GM19324 (cell line): ENCODE measurements around the gene PMM1.
"Not testable (repeated sequence)": the region's sequence is repeated elsewhere in the genome, so short reads cannot be mapped to it uniquely, and the experiment has no call there.

Experiments used
- ATAC-seq: cut with Tn5 transposase; IDR thresholded peaks from one replicate; pipeline ENCODE4 v1.9.1; 2021; ENCODE audit warnings: mild to moderate bottlenecking, moderate library complexity; ENCODE audit not compliant: unreplicated experiment, low FRiP score

Gene PMM1

GRCh38 chr22:41589391-41590241 lies at the start of gene PMM1:
TSS of gene PMM1 (minus strand) at chr22:41589840. CDS start at chr22:41589805, 35 bp downstream.
- ATAC-seq, result peak; percentile 86

DNA sequence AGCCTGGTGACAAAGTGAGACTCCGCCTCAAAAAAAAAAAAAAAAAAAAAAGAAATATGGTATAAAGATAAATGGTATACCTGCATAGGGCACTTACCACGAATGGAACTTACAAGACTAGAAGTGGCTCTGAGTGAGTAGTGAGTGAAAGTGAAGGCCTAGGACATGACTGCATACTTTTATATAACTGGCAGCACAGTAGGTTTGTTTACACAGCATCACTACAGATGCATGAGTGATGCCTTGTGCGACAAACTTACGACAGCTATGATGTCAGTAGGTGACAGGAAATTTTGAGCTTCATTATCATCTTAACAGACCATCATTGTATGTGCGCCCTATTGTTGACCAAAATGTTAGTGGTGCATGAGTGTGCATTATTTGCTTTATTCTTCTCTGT lies 49.1 kb upstream of the PMM1 start:
- no peak for ATAC-seq

DNA sequence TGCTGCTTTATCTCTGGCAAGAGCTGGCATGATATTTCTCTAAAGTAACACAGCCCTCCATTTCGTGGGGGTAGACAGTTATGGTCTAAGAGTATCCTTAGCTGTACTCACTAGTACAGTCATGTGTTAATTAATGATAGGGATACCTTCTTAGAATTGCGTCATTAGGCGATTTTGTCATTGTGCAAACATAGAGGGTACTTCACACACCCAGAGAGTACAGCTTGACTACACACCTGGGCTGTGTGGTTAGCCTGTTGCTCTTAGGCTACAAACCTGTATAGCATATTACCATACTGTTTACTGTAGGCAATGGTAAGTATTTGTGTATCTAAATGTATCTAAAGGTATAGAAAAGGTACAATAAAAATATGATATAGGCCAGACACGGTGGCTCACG lies 48.5 kb upstream of the PMM1 start:
- ATAC-seq, result no peak

GRCh38 chr22:41637623-41638022 lies 48.0 kb upstream of the PMM1 start:
- not testable (repeated sequence) for ATAC-seq

DNA sequence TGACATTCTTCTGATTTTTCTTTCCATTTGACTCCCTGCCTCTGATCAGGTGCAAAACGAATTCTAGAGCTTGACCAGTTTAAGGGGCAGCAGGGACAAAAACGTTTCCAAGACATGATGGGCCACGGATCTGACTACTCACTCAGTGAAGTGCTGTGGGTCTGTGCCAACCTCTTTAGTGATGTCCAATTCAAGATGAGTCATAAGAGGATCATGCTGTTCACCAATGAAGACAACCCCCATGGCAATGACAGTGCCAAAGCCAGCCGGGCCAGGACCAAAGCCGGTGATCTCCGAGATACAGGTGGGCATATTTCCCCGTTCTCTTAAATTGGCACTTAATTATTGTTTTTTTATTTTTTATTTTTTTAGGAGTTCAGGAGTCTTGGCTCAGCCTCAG lies 46.8 kb upstream of the PMM1 start:
- ATAC-seq, result no peak

GRCh38 chr22:41634610-41635009 lies 45.0 kb upstream of the PMM1 start:
- ATAC-seq, result not testable (repeated sequence)

GRCh38 chr22:41631615-41632014 lies 42.0 kb upstream of the PMM1 start:
- ATAC-seq, result not testable (repeated sequence)

- not testable (repeated sequence) for ATAC-seq
Observed at GRCh38 chr22:41631115-41631514, 41.5 kb upstream of the PMM1 start.

DNA sequence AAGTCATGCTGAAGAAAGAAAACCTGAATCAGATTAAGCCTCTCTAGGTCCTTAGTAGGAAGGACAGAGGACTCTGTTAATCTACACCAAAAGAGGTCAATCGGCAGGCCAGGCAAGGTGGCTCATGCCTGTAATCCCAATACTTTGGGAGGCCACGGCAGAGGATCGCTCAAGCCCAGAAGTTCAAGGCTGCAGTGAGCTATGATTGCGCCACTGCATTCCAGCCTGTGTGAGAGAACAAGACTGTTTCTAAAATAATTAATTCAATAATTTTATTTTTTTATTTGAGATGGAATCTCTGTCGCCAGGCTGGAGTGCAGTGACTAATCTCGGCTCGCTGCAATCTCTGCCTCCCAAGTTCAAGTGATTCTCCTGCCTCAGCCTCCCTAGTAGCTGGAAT lies 35.9 kb upstream of the PMM1 start:
- ATAC-seq, result no peak

GRCh38 chr22:41621911-41622179 lies 32.2 kb upstream of the PMM1 start:
- ATAC-seq, result no peak

- peak; percentile 87 for ATAC-seq
Observed at GRCh38 chr22:41621099-41621910, 31.7 kb upstream of the PMM1 start, which contains the start of gene XRCC6. TSS of gene XRCC6 (plus strand) at chr22:41621295. CDS start at chr22:41622005, 710 bp downstream.

GRCh38 chr22:41620589-41621098 lies 31.0 kb upstream of the PMM1 start, which contains the start of gene DESI1:
TSS of gene DESI1 (minus strand) at chr22:41621043. CDS start at chr22:41620839, 204 bp downstream.
- ATAC-seq, result peak; percentile 26

GRCh38 chr22:41619979-41620588 lies 30.4 kb upstream of the PMM1 start:
- no peak for ATAC-seq

- no peak for ATAC-seq
Observed at GRCh38 chr22:41613456-41613855, 23.8 kb upstream of the PMM1 start.

DNA sequence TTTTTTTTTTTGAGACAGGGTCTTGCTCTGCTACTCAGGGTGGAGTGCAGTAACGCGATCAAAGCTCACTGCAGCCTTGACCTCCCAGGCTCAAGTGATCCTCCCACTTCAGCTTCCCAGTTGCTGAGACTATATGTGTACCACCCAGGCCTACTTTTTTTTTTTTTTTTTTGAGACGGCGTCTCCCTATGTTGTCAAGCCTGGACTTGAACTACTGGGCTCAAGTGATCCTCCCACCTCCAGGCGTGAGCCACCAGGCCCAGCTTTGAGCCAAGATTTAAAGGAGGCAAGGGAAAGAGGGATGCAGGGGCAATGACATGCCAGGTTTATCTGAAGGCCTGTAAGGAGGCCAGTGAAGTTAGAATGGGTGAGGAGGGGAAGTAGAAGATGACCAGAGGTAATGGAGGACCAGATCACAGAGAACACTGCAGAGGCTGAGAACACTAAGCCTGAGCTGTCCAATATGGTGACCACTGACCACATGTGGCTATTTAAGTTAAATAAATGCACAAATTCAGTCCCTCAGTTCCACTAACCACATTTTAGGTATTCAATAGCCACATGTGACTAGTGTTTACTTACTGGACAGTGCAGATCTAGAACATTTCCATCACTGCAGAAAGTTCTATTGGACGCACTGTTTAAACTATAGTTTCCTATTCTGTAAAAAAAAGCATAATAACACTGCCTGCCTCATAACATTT lies 23.1 kb upstream of the PMM1 start:
- no peak for ATAC-seq

DNA sequence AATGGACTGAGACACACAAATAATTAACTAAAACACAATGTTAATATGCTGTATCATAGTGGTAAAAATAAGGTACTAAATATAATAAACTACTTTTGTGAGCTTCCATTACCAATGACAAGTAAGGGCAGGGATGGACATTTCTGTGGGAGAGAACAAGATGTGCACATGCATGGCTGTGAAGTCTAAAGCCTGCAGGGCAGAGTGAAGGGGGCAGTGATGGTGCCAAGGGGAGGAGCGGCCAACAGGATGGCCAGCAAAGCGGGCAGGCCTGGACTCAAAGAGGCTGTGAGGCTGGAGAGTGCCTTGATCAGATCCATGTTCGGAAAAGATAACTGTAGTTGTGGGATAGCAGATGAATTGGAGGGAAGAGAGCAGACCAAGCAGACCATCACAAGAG lies 18.7 kb upstream of the PMM1 start:
- ATAC-seq, result no peak

DNA sequence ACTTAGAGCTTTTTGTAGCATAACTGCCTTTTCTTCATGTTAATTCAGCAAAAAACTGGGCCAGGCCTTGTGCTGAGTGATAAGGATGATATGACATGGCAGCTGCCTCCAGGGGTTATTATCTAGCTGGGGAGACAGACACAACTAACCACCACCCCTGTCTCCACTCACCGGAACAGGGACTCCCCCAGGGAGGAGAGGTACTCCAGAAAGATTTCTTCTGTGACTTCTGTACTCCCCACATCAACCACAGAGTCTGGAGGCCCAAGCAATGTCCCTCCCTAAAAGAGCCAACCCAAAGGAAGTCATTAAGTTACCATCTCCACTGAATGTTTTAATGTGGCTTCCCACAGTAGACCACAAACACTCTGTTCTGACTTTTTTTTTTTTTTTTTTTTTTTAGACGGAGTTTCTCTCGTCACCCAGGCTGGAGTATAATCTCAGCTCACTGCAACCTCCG lies 14.3 kb upstream of the PMM1 start:
- no peak for ATAC-seq

- ATAC-seq, result no peak
Observed at GRCh38 chr22:41600976-41601375, 11.3 kb upstream of the PMM1 start.

DNA sequence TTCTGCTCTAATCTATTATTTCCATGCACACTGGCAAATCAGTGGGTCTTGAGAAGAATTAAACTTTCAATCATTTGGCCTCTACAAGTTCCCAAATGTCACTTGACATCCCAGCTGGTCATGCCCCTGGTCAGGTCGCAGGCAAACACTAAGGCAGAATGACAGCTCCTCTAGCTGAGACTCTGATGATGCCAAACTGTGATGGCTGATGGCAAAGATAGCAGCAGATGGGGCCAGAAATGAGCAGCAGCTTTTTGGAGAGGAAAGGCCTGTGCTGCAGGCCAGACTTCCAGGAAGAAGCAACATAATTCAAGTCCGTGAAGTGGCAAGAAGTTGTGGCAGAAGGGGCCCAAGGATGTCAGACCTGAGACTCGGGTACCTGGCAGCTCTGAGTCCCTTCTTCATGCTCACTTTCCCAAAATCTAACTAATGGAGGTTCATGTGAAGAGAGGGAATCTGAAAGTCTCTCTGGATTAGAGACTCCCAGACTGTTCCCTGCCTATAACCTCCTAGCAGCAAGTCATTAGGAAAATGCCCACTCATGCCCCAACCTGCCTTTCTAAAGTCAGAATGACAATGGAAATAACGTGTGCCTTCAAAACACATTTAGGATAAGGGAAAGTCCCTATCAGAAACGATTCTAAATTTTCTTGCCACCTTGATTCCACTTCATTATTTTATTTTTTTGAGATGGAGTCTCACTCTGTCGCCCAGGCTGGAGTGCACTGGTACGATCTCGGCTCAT lies 9.4 kb upstream of the PMM1 start:
- no peak for ATAC-seq

DNA sequence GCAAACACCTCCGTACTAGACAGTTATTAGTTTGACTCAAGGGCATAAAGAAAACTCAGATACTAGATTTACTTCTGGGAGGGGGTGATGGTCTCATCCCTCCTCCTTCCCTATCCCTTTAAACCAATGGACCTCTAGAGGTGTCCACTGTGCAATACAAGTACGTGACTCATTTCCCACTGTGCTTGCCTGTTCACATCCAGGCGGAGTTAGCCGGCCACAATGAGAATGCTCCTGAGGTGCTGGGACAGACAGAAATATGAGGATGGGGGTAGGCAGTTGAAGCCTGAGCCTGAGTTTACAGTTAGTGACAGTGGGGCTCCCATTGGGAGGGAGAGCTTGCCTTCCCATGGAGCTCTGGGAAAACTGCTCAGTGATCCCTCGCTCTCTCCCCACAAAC lies 8.4 kb upstream of the PMM1 start:
- no peak for ATAC-seq
